NCI-H1105 (cell line): ENCODE data around the gene AFF3.

Source experiments
- DNase-seq: peaks from one replicate; lab custom pipeline; 2025; lab: John Stamatoyannopoulos, UW

The AFF3 gene

DNA sequence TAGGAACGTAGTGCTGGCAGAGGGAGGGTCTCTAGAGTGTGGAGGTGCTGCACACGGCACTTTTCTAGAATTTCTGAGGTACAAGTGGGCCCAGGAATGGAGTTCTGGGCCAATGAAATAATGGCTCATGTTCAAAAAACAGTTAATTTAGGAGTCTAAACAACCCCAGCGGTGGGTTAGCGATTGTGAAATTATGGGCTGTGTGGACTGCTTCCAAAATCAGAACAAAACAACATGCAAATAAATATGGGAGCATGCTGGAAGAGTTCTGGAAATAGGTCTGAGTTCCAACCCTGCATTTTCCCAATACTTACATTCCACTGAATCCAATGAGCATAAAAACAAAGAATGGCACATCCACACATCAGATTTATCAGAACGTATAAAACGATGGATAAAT, 317.6 kb downstream of the AFF3 start:
- DNase-seq, result no peak

DNA sequence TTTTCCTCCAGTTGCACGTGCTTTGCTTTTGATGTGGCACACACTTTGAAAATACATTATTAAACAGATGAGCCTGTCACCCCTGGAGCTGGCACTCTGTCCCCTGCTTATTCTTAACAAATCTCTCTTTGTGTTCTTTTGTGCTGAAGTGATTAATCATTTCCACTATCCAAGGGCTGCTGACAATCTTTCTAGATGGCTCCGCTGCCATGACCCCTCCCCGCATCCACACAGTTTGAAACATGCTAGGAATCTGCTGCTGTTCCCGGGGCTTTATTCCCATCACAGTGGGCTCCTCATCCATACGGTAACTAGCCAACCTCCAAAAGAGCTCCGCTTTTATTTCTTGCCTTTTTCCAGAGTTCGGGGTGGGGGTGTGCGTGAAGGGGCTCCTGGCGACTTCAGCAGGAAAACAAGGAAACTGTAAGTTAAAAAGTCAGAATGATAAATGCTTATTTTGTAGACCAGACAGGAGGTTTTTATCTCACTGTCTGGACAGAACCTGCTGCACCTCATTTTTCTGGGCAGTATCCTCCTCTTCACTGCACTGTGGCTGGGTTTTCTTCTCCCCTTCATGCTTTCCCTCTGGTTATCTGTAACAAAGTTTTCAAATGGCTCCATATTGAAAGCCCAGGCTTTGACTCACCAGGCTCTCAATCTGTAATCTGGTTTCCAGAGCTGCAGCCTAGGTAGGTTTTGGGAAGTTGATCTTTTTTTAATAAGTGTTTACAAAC, 319.7 kb downstream of the AFF3 start:
- no peak for DNase-seq

DNA sequence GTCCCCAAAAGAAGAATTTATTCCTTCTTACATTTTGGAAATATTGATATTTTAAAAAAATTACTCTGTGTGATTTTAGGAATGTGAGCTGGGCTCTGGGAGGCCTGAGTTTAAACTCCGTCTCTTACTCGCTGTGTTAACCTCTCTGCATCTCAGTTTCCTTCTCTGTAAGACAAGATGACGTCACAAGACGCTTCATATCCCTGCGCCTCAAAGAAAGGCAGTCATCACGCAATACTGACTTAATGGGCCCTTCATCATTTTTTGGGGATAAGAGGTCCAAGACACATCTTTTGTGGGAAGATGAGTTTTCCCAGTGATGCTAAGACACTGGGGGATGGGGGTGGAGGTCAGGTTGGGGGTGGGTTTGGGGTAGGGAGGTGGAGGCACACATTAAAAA, 320.4 kb downstream of the AFF3 start:
- DNase-seq, result no peak

DNA sequence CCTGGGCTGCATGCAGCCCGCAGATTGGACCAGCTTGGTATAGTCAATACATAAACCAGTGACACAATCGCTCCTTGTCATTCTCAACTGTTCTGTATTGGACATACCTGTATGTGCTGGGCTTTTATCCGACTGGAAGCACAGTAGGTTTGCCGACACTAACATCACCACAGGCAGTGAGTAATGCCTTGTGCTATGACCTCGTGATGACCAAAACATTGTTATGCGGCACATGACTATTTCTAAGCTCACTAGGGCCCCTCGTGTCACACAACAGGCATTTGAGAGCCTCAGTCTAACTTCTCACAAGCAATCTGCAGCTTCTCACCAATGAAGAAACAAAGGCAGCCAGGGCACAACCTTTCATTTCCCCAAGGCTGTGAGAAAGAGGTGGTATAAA, 320.8 kb downstream of the AFF3 start:
- no peak for DNase-seq

DNA sequence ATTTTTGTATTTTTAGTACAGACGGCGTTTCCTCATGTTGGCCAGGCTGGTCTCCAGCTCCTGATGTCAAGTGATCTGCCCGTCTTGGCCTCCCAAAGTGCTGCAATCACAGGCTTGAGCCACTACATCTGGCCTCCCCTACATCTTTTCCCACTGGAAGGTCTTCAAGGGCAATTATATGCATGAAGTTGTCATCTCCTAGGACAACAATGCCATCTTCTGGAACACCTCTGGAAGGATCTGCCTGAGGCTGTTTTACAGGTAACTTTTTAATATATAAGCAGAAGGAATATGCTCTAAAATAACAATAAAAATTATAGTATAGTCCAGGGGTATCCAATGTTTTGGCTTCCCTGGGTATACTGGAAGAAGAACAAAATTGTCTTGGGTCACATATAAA, 321.4 kb downstream of the AFF3 start:
- DNase-seq, result no peak

DNA sequence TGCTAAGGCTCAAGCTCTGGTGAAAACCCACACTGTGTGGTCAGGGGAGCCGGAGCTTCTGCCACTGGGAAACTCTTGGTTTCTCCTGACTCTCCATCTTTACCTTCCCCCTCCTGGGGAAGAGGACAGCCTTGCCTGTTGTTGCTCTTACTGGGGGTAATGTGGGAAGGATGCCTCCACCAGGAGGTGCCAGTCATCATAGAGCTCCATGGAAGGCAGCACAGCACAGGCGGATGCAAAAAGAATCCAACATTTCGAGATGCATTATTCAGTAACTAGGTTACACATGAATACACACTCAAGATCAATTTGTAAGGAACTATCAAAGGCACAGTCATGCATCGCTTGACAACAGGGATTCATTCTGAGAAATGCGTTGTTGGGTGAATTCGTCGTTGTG, 322.6 kb downstream of the AFF3 start:
- DNase-seq, result no peak

DNA sequence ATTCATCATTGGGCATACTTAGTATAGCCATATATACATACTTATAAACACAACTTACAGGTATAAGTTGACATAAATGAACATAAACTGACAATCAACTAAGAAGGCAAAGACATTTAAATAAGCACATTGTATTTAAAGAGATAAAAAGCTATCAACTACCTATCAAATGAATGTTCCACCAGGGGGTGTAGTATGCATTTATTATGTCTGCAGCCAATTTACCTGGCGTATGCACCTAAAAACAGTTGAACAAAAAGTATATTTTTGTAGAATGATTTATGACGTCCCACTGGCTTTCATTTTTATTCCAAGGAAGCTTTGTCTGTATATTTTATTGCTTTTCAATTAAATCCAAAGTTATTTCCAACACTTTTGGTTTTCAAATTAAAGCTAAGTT, 323.5 kb downstream of the AFF3 start:
- DNase-seq, result no peak

DNA sequence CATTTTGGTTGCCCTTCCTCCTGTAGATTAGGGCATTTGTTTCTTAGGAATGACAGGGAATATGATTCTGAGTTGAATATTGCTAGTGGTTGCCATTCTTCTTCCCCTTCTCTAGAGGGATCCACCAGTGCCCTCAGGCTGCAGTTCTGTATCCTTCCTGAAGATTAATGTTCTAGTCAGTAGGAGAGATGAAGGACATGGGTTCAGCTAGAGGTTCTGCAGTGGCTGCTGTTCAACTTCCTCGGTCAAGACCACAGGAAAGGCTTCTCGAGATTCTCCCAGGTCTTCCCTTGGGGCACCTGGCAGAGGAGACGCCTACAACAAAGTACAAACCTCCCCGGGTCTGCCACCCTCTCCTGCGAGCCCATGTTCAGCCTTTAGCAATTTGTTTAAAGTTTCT, 325.5 kb downstream of the AFF3 start:
- no peak for DNase-seq

DNA sequence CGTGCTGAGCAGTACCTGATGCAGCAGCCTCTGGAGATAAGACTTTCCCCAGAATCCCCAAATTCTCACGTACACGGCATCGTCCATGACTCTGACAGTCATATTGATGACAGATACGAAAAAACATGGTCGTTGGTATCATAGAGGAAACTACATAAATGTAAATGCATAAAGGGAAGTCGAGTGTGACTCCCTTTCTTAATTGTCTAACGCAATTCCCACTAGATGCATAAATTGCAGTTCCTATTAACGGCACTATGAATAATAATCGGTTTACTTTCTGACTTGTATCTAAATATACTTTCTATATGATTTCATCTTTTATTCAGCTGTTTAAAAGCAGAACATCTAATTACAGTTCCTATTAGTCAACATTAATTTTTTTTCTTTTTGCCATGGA, 330.0 kb downstream of the AFF3 start:
- no peak for DNase-seq

DNA sequence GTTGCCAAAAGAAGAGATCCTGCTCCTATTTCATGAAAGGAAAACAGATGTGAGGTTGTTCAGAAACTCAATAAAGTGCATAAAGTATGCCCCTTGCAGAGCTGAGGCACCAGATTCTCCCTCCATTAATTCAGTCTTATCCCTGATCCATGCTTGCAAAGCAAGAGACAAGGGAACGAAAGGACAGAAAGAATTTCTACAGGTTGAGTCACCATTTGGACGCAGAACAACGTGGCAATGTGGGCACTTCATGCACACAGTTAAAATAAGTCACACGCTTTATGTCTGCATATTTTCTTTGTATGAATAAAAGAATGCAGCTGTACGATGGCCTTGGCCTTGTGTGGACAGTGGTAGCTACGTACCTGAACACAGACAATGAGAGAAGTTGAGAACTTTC, 330.8 kb downstream of the AFF3 start:
- no peak for DNase-seq

DNA sequence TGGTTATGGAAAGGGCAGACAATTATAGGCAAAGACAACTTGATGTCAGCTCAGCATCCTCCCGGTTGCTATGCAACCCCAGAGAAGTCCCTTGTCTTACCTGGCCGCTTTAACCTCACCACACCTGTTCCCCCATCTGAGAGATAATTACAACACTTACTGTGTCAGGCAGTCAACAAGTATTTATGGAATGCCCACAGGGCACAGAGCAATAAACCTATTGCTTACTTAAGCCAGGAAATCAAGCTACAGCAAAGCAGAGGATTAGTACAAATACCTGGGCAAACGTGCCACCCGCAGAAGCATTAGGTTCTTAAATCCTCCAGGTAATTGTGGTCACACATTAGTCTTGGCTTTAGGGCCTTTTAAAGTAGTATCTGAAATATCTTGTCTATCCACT, 332.2 kb downstream of the AFF3 start:
- DNase-seq, result peak; percentile 59

DNA sequence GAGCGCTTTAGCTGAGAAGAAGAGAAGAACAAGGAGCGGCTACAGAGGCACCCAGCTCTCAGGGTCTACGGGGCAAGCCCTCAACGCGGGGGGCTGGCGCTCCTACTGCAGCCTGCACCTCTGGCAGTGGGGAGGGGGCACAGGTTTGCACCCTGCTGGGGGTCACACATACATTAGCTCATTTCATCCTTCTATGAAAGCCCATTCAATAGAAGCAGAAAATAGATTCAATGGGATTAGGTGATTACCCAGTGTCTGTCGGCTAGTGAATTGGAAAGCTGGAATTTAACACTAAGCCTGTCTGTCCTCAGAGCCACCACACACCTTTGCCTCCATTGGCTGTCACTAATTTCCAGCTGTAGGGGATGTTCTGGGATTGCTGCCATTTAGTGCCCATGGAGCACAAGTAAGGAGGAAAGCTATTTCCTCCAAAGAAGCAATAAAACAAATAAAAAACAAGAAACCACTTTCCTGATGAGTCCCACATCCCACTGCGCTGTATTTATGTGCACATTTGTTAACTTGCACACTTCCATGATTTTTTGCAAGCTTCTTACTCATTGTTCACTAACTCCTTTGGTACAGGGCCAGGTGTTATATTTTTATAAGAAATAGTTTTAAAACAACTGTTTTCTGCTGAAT, 333.0 kb downstream of the AFF3 start:
- DNase-seq, result no peak

DNA sequence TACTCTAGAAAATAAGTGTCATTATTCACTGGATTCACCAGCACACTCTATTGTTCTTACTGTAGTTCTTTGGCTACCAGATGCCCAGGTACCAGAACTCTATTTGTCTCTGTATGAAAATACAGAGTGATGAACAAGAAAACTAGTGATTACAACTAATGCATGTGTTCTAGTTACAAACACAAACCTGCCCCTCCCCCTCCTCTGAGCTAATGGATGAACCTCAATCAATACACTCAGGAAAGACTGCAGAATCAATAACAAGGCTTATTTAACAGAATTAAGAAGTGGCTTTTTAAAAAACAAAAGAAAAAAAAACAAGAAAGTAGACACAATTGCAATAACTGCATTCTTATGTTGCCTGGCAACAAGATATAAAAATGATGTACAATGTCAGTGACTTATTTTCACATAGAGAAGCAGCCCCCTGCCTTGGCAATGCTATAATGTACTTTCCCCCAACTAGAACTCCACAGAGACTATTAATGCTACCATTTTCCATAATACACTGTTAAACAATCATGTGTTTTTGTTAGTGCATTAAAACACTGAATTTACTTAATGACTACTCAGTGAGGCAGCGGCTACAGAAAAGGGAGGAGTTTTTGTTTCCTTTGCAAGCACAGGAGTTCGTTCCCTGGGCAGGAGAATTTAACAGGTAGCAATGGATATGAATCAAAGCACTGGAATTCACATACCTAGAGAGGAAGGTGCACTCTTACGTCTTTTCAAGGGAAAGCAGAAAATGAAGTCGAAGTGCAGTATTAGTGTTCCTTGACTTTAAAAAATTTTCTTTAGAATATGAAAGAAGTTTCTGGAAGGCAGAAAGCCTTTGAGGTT, 333.8 kb downstream of the AFF3 start:
- no peak for DNase-seq

DNA sequence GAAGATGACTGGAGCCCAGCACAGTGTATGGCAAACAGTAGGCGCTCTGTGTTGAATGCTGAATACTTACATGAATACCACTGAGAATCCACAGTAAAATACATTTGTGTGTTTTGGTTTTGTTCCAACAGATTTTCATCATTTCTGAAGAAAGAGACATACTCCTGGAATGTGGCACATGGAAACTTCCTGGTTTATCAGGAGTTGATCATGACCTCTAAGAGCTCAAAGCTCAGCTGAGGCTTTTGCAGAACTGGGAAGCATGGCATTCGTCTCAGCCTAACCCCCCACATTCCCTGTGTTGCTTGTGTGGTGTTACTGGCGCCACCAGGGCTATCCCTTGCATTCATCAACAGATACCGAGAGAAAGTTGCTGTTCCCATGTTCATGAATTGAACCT, 335.6 kb downstream of the AFF3 start:
- DNase-seq, result no peak

DNA sequence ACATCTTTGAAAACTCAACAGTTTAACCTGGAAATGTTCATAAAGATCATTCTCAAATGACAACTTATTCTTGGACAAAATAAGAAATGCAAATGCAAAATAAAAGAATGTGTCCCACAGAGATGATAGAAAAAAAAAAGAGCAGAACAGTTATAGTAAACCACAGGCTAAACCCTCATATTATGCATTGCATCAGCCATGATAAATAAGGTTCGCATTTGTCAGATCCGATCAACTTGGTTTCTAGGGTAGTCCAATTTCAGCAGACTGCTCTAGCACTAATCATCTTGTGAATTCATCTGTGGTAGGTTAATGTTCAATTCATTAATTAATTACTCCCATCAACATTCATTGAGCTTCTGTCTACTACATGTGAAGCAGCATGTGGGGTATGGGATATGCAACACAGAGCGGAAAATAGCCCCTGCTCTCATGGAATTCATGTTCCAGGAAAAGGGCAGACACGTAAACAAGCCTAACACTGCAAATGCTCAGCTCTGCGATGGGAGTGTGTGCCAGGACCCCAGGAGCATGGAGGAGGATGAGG, 336.4 kb downstream of the AFF3 start:
- no peak for DNase-seq

DNA sequence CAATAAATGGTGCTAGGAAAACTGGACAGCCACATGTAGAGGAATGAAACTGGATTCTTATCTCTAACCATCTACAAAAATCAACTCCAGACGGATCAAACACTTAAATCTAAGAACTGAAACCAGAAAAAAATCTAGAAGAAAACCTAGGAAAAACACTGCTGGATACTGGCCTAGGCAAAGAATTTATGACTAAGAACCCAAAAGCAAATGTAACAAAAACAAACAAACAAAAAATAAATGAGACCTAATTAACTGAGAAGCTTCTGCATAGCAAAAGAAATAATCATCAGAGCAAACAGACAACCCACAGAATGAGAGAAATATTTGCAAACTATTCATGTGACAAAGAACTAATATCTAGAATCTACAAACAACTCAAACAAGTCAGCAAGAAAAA, 338.5 kb downstream of the AFF3 start:
- no peak for DNase-seq

DNA sequence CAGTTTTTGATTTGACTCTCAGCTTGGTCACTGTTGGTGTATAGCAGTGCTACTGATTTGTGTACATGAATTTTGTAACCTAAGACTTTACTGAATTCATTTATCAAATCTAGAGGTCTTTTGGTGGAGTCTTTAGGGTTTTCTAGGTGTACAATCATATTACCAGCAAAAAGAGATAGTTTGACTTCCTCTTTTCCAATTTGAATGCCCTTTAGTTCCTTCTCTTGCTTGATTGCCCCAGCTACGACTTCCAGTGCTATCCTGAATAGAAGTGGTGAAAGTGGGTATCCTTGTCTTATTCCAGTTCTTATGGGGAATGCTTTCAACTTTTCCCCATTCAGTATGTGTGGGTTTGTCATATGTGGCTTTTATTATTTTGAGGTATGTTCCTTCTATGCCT, 339.7 kb downstream of the AFF3 start:
- DNase-seq, result no peak

DNA sequence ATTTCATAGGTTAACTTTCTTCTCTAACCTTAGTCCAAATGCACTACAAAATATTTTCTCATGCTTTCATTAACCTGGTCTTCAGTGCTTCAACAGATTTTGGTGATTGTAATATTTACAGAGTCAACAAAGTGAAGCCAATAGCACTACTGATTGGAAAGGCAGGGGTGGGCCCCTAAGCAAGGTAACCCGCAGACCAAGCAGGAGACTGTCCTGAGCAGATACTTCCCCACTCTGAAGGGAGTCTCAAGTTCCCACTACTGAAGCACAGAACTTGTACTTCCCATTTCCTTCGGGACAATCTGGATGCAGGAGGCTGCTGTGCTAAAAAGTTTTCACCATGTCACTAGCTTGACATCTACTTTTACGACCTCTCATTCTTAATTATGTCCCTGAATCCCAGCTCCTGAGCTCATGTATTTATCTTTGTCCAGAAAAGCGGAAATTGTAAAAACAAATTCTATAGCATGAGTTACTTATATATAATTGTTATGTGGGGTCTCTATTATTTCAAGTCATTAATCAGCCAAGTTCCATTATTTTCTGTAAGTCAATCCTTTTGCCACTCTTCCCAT, 341.0 kb downstream of the AFF3 start:
- DNase-seq, result no peak

DNA sequence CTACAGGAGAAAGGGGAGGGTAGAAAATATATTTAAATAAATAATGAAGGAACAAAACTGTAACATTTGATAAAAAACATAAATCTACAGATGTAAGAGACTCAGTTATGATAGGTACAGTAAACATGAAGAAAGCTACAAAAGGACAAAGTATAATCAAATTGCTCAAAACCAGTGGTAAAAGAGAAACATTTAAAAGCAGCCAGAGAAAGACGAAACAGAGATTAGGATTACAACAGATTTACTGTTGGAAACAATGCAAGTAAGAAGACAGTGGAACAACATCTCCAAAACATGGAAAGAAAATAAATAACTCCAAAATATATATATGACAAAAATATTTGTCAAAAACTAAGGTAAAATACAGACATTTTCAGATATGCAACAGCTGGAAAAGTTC, 344.9 kb downstream of the AFF3 start:
- DNase-seq, result no peak

DNA sequence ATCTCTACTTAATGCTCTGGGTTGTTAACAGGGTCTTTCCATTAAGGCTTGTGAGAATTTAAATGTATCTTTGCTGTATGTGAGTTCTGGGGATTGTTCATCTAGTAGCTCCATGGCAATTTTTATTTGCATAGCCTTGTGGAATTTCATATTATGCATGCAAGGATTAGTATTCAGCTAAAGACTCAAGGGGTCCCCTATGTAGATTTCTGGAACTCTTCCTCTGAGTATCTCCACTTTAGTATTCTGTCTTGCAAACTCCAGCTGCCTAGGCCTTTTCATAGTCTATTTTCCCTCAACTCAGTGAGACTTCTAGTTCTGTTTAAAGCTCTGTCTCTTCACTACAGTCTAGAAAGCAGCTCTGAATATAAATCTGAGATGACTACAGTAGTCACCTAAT, 348.0 kb downstream of the AFF3 start:
- no peak for DNase-seq

DNA sequence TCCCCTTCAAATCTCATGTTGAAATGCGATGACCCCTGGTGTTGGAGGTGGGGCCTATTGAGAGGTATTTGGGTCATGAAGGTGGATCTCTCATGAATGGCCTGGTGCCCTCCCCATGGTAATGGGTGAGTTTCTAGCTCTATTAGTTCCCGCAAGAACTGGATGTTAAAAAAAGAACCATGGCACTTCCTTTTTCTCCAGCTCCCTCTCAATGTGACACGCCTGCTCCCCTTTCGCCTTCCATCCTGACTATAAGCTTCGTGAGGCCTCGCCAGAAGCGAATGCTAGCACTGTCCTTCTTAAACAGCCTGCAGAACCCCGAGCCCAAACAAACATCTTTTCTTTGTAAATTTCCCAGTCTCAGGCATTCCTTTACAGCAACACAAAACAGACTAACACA, 349.4 kb downstream of the AFF3 start:
- DNase-seq, result no peak

DNA sequence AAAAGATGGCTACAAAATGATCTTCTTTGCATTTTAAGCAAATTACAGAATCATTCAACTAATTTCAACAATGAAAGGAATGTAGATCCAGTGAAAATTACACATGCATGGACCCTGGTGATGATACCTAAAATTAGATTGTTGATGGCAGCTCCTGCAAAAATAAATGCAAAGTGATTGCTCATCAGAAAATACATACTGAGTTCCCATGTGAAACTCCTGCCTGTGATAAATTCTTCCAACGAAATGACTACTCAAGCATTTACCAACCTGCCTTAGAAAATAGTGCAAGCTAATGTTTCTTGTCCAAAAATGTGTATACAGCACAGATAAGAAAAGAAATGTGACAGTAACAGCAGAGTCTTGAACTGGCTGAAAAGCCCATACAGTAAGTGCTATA, 352.5 kb downstream of the AFF3 start:
- no peak for DNase-seq
